CD8-positive, alpha-beta memory T cell (primary cell): ENCODE data around the gene PHOSPHO2. TPM values are rescaled to one million over a fixed set of nuclear protein-coding genes. Genes with fewer than 3 reads are reported as not detected.

Source experiments
- CTCF ChIA-PET: fragments of 350-600 bp; sonication (Branson Sonifier 250); formaldehyde crosslinking; loops from one replicate; lab custom pipeline; 2021; ENCODE audit warnings: antibody characterized with exemption; lab: Charles Lee
- POLR2A ChIA-PET: fragments of 350-600 bp; sonication (Branson Sonifier 250); formaldehyde crosslinking; loops from one replicate; lab custom pipeline; 2021; ENCODE audit warnings: antibody characterized with exemption; lab: Charles Lee
- DNase-seq, 5 donors: peaks; one replicate each; pipeline versions ENCODE4 v3.0.0 to v3.0.0-alpha.2; 2020 to 2022; ENCODE audit warnings: mixed read lengths in 1 of 5
- H3K27ac ChIP-seq: one replicate; pipeline ENCODE4 v1.7.0; 2013; ENCODE audit warnings: low read depth, mild to moderate bottlenecking, low read length, moderate library complexity
- H3K27me3 ChIP-seq: 2 replicates; pipeline ENCODE4 v1.7.0; 2013; ENCODE audit warnings: low read length, mild to moderate bottlenecking; ENCODE audit not compliant: insufficient read depth, poor library complexity, severe bottlenecking
- H3K36me3 ChIP-seq: 2 replicates; pipeline ENCODE4 v1.7.0; 2013; ENCODE audit warnings: mild to moderate bottlenecking, low read length, moderate library complexity; ENCODE audit not compliant: insufficient read depth
- H3K4me1 ChIP-seq: 2 replicates; pipeline ENCODE4 v1.7.0; 2013; ENCODE audit warnings: mild to moderate bottlenecking, low read length, moderate library complexity; ENCODE audit not compliant: insufficient read depth
- H3K4me3 ChIP-seq: 2 replicates; pipeline ENCODE4 v1.7.0; 2013; ENCODE audit warnings: mild to moderate bottlenecking, low read length
- H3K9me3 ChIP-seq: 2 replicates; pipeline ENCODE4 v1.7.0; 2013; ENCODE audit warnings: mild to moderate bottlenecking, low read length
- H3K27ac Mint-ChIP-seq, 8 donors: one replicate each; pipeline ENCODE4 v1.8.0; 2020 to 2021; ENCODE audit warnings: mixed read lengths in 8 of 8, mild to moderate bottlenecking in 6 of 8, inconsistent platforms in 3 of 8, moderate library complexity in 3 of 8
- H3K27me3 Mint-ChIP-seq, 2 donors: one replicate each; pipeline ENCODE4 v1.8.0; 2020 to 2021; ENCODE audit warnings: mixed read lengths in 2 of 2, mild to moderate bottlenecking in 1 of 2, moderate library complexity in 1 of 2
- H3K36me3 Mint-ChIP-seq, 3 donors: one replicate each; pipeline ENCODE4 v1.8.0; 2020 to 2021; ENCODE audit warnings: mixed read lengths in 3 of 3, inconsistent platforms in 1 of 3, mild to moderate bottlenecking in 1 of 3
- H3K4me1 Mint-ChIP-seq, 3 donors: one replicate each; pipeline ENCODE4 v1.8.0; 2020 to 2021; ENCODE audit warnings: mixed read lengths in 3 of 3, inconsistent platforms in 1 of 3, mild to moderate bottlenecking in 1 of 3
- H3K4me3 Mint-ChIP-seq, 7 donors: one replicate each; pipeline ENCODE4 v1.8.0; 2020 to 2021; ENCODE audit warnings: mixed read lengths in 7 of 7, mild to moderate bottlenecking in 6 of 7, moderate library complexity in 4 of 7, inconsistent platforms in 2 of 7
- H3K9me3 Mint-ChIP-seq, 5 donors: one replicate each; pipeline ENCODE4 v1.8.0; 2020 to 2022; ENCODE audit warnings: mixed read lengths in 5 of 5, mild to moderate bottlenecking in 3 of 5, moderate library complexity in 2 of 5, inconsistent platforms in 1 of 5
- polyA plus RNA-seq: library from polyadenylated mRNA; unstranded; fragments of 300-500 nt; fragmentation: Illumina TruSeq; gene quantifications from one replicate; pipeline ENCODE4 v1.2.3, GENCODE V29; 2021
- total RNA-seq, 2 experiments: library from RNA; stranded (reverse); gene quantifications; one replicate each; pipeline ENCODE4 v1.2.3, GENCODE V29; 2021

PHOSPHO2 gene
- total and polyA plus RNA-seq, 3 experiments from 2014 or later: 4.5 to 6.3 (median 4.9) TPM

DNA sequence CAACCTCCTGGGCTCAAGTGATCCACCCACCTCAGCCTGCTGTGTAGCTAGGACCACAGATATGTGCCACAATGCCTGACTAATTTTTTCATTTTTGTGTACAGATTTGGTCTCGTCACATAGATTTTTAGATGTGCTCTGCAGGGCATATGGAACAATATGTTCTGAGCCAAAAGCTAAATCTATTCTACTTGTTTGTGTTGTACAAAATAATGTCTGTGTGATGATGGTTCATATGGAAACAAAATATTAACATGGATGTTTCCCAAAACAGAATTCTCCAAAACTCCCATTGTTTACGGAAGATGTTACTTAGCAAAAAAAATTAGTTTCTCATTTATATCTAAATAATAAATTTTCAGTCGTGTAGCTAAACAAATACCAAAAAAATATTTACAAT lies 26.7 kb downstream of the PHOSPHO2 start:
- Histone ChIP-seq H3K9me3 (no peaks in the 10 kb centered on the region), H3K36me3 (no peaks in the 10 kb centered on the region), H3K4me3 (no peak overlapping the region), H3K27ac (no peak overlapping the region), H3K27me3 (no peaks in the 10 kb centered on the region), H3K4me1 (no peaks in the 10 kb centered on the region)
- Mint-ChIP-seq H3K4me1 (peaks cover 0 to 3% (median 0%) of the 10 kb centered on the region in 3 donors), H3K9me3 (no peaks in the 10 kb centered on the region), H3K4me3 (no peak overlapping the region), H3K27me3 (peaks cover 0 to 5% of the 10 kb centered on the region in 2 donors), H3K36me3 (no peaks in the 10 kb centered on the region), H3K27ac (no peak overlapping the region)
- DNase-seq: no peak
- ChIA-PET CTCF (no interaction called here), POLR2A (no interaction called here)

DNA sequence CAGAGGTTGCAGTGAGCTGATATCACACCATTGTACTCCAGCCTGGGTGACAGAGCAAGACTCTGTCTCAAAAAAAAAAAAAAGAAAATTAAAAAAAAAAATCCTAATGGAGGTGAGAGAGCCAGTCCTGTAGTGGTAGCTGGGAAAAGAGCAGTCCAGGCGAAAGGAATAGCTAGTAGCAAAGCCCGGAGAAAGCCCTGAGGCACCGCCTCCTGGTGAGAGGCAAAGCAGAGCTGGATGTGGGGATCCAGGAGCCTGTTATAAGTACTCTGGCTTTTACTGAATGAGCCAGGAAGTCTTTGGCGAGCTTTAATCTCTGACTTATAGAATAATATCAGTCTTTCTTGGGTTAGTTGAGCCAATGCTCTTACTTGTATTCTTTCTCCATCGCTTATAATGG lies 32.8 kb downstream of the PHOSPHO2 start:
- DNase-seq: no peak
- H3K9me3 Mint-ChIP-seq: no peaks in the 10 kb centered on the region
- peaks cover 0 to 5% (median under 1%) of the 10 kb centered on the region in 3 donors for H3K4me1 Mint-ChIP-seq
- no peak overlapping the region for H3K27ac ChIP-seq
- H3K27me3 Mint-ChIP-seq: peaks cover 0 to 4% of the 10 kb centered on the region in 2 donors
- H3K36me3 Mint-ChIP-seq: no peaks in the 10 kb centered on the region
- ChIA-PET POLR2A (no interaction called here), CTCF (no interaction called here)
- H3K36me3 ChIP-seq: no peaks in the 10 kb centered on the region
- H3K9me3 ChIP-seq: no peaks in the 10 kb centered on the region
- H3K27ac Mint-ChIP-seq: peak overlapping the region in 1 of 8 donors; percentile 43
- no peaks in the 10 kb centered on the region for H3K4me1 ChIP-seq
- H3K27me3 ChIP-seq: no peaks in the 10 kb centered on the region
- no peak overlapping the region for H3K4me3 ChIP-seq
- H3K4me3 Mint-ChIP-seq: no peak overlapping the region

DNA sequence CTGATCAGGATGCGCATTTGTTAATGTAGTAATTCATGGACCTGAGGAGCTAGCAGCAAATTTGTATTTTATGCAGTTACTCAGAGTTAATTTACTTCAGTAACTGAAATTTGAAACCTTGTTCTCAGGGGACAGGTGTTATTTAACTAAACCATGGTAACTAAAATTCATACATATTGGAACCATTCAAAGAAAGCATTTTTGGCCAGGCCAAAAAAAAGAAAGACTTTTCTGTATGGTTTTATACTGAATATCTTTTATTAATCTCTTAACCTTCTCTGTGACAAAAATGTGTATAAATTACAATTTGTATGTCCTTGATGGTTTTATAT lies 35.0 kb downstream of the PHOSPHO2 start:
- H3K27me3 ChIP-seq: no peaks in the 10 kb centered on the region
- peaks cover 5% of the 10 kb centered on the region for H3K4me1 ChIP-seq
- Mint-ChIP-seq H3K36me3 (peaks cover 0 to 2% (median 0%) of the 10 kb centered on the region in 3 donors), H3K27ac (no peak overlapping the region), H3K9me3 (no peaks in the 10 kb centered on the region), H3K4me1 (peaks cover 10 to 17% (median 13%) of the 10 kb centered on the region in 3 donors), H3K4me3 (no peak overlapping the region), H3K27me3 (peaks cover 3 to 10% of the 10 kb centered on the region in 2 donors)
- no peak overlapping the region for H3K4me3 ChIP-seq
- H3K9me3 ChIP-seq: no peaks in the 10 kb centered on the region
- DNase-seq: no peak
- ChIA-PET CTCF (no interaction called here), POLR2A (no interaction called here)
- H3K27ac ChIP-seq: no peak overlapping the region
- no peaks in the 10 kb centered on the region for H3K36me3 ChIP-seq

DNA sequence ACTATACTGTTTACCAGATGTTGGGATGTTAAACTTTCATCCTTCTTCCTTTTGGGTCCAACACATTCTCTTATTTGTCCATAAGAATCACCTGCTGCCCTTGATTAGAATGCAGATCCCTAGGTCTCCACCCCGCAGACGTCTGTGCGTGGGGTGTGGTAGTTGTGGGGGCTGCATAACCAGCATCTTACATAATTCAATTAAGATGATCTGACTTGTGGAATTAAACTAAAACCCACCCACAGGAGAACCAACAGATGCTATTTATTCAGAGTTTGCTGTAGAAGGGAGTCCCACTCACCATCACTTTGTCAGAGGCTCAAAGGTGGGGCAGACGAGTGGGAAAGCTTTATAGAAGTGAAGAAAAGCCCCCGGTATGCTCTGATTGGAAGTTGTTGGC lies 37.8 kb downstream of the PHOSPHO2 start:
- CTCF ChIA-PET: interaction anchor here (1.1 to 1.2 kb wide), 2 partner anchors 10 to 27 kb away, joined by 4 read pairs; no protein-coding TSS in a partner anchor
- POLR2A ChIA-PET: no interaction called here
- Histone ChIP-seq H3K4me3 (no peak overlapping the region), H3K27me3 (peaks cover 9% of the 10 kb centered on the region), H3K36me3 (no peaks in the 10 kb centered on the region), H3K27ac (no peak overlapping the region), H3K9me3 (no peaks in the 10 kb centered on the region), H3K4me1 (peaks cover 10% of the 10 kb centered on the region)
- DNase-seq: no peak
- Mint-ChIP-seq H3K9me3 (no peaks in the 10 kb centered on the region), H3K4me3 (peak overlapping the region in 5 of 7 donors; percentile 26 to 73 (median 55)), H3K27ac (peak overlapping the region in 2 of 8 donors; percentile 56 to 73), H3K4me1 (peaks cover 14 to 21% (median 15%) of the 10 kb centered on the region in 3 donors), H3K27me3 (peaks cover 16% of the 10 kb centered on the region in 2 donors), H3K36me3 (peaks cover 0 to 2% (median 0%) of the 10 kb centered on the region in 3 donors)

DNA sequence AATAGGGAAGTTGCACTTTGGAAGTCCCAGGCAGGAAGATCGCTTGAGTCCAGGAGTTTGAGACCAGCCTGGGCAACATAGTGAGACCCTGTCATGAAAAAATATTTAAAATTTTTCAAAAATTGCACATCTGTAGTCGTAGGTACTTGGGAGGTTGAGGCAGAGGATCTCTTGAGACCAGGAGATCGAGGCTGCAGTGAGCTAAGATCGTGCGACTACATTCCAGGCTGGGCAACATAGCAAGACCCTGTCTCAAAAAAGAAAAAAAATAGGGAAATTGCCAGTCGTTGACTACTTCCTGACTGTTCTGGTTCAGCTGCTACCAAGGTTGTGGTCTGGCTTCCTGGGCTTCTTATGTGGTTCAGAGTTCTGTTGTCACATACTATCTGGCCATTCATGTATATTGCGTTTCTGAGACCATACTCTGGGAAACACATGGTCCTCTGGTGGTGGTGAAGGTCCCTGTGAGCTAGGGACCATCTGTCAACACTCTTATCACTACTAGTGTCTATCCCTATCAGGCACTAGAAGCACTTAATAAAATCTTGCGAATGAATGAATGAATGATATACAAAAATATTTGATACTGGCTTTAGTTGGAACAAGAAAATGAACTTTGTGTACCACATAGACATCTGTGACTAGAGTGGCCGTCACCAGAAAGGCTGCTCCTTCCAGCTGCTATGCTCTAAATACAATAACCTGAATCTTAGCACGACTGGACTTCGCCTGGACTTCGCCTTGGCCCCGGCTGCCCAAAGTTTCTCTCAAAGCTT lies 38.5 kb downstream of the PHOSPHO2 start:
- Histone ChIP-seq H3K4me3 (no peak overlapping the region), H3K27ac (no peak overlapping the region), H3K9me3 (no peaks in the 10 kb centered on the region), H3K27me3 (peaks cover 9% of the 10 kb centered on the region), H3K4me1 (peaks cover 10% of the 10 kb centered on the region), H3K36me3 (no peaks in the 10 kb centered on the region)
- Mint-ChIP-seq H3K27ac (peak overlapping the region in 5 of 8 donors; percentile 5 to 98 (median 79)), H3K9me3 (no peaks in the 10 kb centered on the region), H3K27me3 (peaks cover 16 to 18% of the 10 kb centered on the region in 2 donors), H3K4me3 (peak overlapping the region; percentile 89 to 95 (median 93)), H3K36me3 (peaks cover 0 to 2% (median 0%) of the 10 kb centered on the region in 3 donors), H3K4me1 (peaks cover 14 to 21% (median 15%) of the 10 kb centered on the region in 3 donors)
- peak in 1 of 5 donors; percentile 3 for DNase-seq
- POLR2A ChIA-PET: no interaction called here
- CTCF ChIA-PET: interaction anchor here (1.1 to 1.2 kb wide), 2 partner anchors 9 to 28 kb away, joined by 4 read pairs; no protein-coding TSS in a partner anchor

- Histone ChIP-seq H3K27me3 (peaks cover 9% of the 10 kb centered on the region), H3K9me3 (no peaks in the 10 kb centered on the region), H3K36me3 (no peaks in the 10 kb centered on the region), H3K27ac (peak overlapping the region; percentile 28), H3K4me3 (peak overlapping the region; percentile 47), H3K4me1 (peaks cover 10% of the 10 kb centered on the region)
- DNase-seq: peak in 1 of 5 donors; percentile 13
- Mint-ChIP-seq H3K4me3 (peak overlapping the region; percentile 62 to 95 (median 76)), H3K27ac (peak overlapping the region in 2 of 8 donors; percentile 36 to 57), H3K27me3 (peaks cover 18 to 22% of the 10 kb centered on the region in 2 donors), H3K36me3 (peaks cover 0 to 2% (median 0%) of the 10 kb centered on the region in 3 donors), H3K9me3 (no peaks in the 10 kb centered on the region), H3K4me1 (peaks cover 15 to 24% (median 15%) of the 10 kb centered on the region in 3 donors)
- POLR2A ChIA-PET: no interaction called here
- CTCF ChIA-PET: no interaction called here
Observed at GRCh38 chr2:169734169-169734847, 40.0 kb downstream of the PHOSPHO2 start.

DNA sequence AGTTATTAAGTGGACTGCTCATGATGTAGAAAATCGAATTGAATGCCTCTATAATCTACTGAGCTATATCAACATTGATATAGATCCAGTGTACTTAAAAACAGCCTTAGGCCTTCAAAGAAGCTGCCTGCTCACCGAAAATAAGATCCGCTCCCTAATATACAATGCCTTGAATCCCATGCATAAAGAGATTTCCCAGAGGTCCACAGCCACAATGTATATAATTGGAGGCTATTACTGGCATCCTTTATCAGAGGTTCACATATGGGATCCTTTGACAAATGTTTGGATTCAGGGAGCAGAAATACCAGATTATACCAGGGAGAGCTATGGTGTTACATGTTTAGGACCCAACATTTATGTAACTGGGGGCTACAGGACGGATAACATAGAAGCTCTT lies 41.4 kb downstream of the PHOSPHO2 start:
- Histone ChIP-seq H3K27me3 (peaks cover 9% of the 10 kb centered on the region), H3K4me1 (peaks cover 10% of the 10 kb centered on the region), H3K36me3 (no peaks in the 10 kb centered on the region), H3K27ac (no peak overlapping the region), H3K9me3 (no peaks in the 10 kb centered on the region), H3K4me3 (no peak overlapping the region)
- H3K27me3 Mint-ChIP-seq: peaks cover 18 to 26% of the 10 kb centered on the region in 2 donors
- H3K36me3 Mint-ChIP-seq: peaks cover 0 to 2% (median 0%) of the 10 kb centered on the region in 3 donors
- CTCF ChIA-PET: no interaction called here
- peak overlapping the region; percentile 8 to 78 (median 57) for H3K4me3 Mint-ChIP-seq
- POLR2A ChIA-PET: no interaction called here
- H3K9me3 Mint-ChIP-seq: no peaks in the 10 kb centered on the region
- H3K4me1 Mint-ChIP-seq: peaks cover 15 to 24% (median 15%) of the 10 kb centered on the region in 3 donors
- no peak overlapping the region for H3K27ac Mint-ChIP-seq
- DNase-seq: no peak

DNA sequence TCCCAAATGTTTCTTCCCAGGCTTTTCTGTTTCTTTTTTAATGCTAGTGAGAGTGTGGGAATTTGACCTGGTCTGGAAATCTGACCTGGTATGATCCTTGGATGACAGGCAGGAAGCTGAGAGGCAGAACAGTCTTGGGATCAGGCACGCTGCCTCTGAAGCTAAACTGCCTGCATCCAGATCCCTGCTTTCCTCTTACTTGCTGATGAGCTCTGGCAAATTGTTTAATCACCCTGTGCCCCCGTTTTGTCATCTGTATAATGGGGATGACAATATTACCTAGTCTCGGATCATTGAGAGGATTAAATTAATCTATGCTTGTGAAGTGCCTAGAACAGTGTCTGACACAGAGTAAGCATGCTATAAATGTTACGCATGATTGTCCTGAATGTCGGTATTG lies 42.6 kb downstream of the PHOSPHO2 start:
- H3K27ac Mint-ChIP-seq: no peak overlapping the region
- Histone ChIP-seq H3K4me3 (no peak overlapping the region), H3K9me3 (no peaks in the 10 kb centered on the region), H3K4me1 (peaks cover 10% of the 10 kb centered on the region), H3K27me3 (peaks cover 9% of the 10 kb centered on the region), H3K36me3 (no peaks in the 10 kb centered on the region), H3K27ac (no peak overlapping the region)
- DNase-seq: no peak
- H3K4me3 Mint-ChIP-seq: peak overlapping the region in 2 of 7 donors; percentile 9 to 16
- peaks cover 18 to 26% of the 10 kb centered on the region in 2 donors for H3K27me3 Mint-ChIP-seq
- ChIA-PET CTCF (no interaction called here), POLR2A (no interaction called here)
- H3K4me1 Mint-ChIP-seq: peaks cover 15 to 21% (median 15%) of the 10 kb centered on the region in 3 donors
- H3K36me3 Mint-ChIP-seq: peaks cover 0 to 2% (median 0%) of the 10 kb centered on the region in 3 donors
- no peaks in the 10 kb centered on the region for H3K9me3 Mint-ChIP-seq
